NCI-H345 treated with DMSO at 0.1 percent for 48 hours (cell line): ENCODE measurements around the gene SGPP1.
A peak's percentile ranks its signal among the peaks of the same experiment; 100 is the strongest.
"Not testable (repeated sequence)": the region's sequence is repeated elsewhere in the genome, so short reads cannot be mapped to it uniquely, and the experiment has no call there.

Source experiments
- DNase-seq: peaks from one replicate; lab custom pipeline; 2025; ENCODE audit not compliant: unreplicated experiment; lab: John Stamatoyannopoulos, UW

SGPP1 gene

DNA sequence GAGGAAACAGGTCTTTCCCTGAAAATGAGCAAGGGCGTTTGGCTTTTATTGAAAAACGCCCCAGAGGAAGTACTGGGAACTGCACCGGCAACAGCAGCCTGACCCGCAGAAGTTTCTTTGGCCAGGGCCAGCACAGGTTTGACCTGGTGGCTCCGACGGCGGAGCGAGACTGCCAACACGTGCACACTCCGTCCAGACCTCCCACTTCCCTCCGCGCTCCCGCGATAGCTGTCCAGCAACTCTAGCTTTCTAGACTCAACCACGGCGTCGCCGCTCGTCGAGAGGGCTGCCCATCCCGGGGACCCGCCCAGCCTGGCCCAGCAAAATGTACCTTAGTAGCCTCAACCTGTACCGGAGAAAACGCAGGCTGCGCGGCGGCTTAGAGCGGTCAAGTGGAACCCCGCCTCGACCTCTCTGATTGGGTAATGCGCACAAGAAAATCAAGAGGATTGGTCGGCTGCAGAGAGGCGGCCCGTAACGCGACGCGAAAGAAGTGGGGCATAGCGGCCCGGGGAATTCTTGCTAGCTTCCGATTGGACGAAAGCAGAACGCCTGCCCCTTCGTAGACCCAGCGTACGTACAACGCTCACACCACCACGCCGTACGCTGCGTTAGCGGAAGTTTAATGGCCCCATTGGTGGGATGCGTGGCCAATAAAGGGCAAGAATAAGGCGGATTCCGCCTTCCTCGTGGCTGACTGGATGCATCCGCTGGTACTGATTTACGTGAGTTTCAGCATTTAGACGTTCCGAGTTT, 86.2 kb downstream of the SGPP1 start, which contains the start of gene WDR89:
Gene WDR89 (minus strand): TSS at position 399 of the 756 bp plus-strand sequence. CDS start 41,929 bp downstream, outside the sequence.
- DNase-seq, result peak; percentile 99

DNA sequence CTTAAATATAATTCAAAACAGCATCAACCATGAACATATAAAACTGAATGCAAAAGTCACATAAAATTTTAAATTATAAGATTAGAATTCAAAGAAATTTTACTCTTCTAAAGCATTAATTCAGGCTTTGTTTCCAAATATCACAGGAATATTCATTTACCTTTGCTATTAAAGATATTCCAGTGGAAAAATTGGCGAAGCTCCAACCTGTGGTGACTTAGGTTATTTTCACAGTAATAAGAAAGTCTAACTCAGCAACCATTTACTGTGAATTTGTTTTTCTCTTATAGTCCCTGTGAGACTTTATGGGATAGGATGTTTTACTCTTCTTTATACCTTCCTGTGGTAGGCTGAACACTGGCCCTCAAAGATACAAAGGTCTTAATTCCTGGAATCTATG, 89.4 kb downstream of the SGPP1 start:
- no peak for DNase-seq

DNA sequence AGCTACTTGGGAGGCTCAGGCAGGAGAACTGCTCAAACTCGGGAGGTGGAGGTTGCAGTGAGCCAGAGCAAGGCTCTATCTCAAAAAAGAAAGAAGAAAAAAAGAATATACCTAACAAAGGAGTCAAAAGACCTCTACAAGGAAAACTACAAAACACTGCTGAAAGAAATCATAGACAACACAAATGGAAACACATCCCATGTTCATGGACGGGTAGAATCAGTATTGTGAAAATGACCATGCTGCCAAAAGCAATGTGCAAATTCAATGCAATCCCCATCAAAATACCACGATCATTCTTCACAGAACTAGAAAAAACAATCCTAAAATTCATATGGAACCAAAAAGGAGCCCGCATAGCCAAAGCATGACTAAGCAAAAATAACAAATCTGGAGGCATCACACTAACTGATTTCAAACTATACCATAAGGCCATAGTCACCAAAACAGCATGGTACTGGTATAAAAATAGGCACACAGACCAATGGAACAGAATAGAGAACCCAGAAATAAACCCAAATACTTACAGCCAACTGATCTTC, 91.7 kb downstream of the SGPP1 start:
- DNase-seq, result not testable (repeated sequence)
